Skeletal muscle cell (primary cell): ENCODE results near the gene MATN1.

Experiments used
- DNase-seq: peaks from one replicate; pipeline ENCODE4 v3.0.0-alpha.2; 2010; ENCODE audit warnings: low read depth
- H3K4me3 ChIP-seq: 2 replicates; pipeline ENCODE4 v1.5.1; 2011; ENCODE audit warnings: low read depth, mild to moderate bottlenecking, control low read depth, low read length, moderate library complexity

MATN1 gene

GRCh38 chr1:30734580-30734979 lies 11.2 kb upstream of the MATN1 start:
- no peak overlapping the region for H3K4me3 ChIP-seq
- no peak for DNase-seq

- DNase-seq = no peak
- no peak overlapping the region for H3K4me3 ChIP-seq
These were observed 10.7 kb upstream of the MATN1 start for GRCh38 chr1:30734106-30734505.

GRCh38 chr1:30733493-30733892 lies 10.1 kb upstream of the MATN1 start:
- H3K4me3 ChIP-seq = no peak overlapping the region
- no peak for DNase-seq

GRCh38 chr1:30732277-30732996 lies 9.1 kb upstream of the MATN1 start:
- H3K4me3 ChIP-seq = no peak overlapping the region
- peak; percentile 52 for DNase-seq

GRCh38 chr1:30731806-30732276 lies 8.5 kb upstream of the MATN1 start:
- DNase-seq = no peak
- no peak overlapping the region for H3K4me3 ChIP-seq

GRCh38 chr1:30731109-30731805 lies 7.9 kb upstream of the MATN1 start:
- no peak for DNase-seq
- no peak overlapping the region for H3K4me3 ChIP-seq

GRCh38 chr1:30730346-30731108 lies 7.1 kb upstream of the MATN1 start:
- DNase-seq = no peak

GRCh38 chr1:30729901-30730300 lies 6.5 kb upstream of the MATN1 start:
- H3K4me3 ChIP-seq = no peak overlapping the region
- no peak for DNase-seq

More at GRCh38 chr1:30730346-30731108, 7.1 kb upstream of the MATN1 start:
- no peak overlapping the region for H3K4me3 ChIP-seq

GRCh38 chr1:30728832-30729638 lies 5.7 kb upstream of the MATN1 start:
- DNase-seq = no peak
- H3K4me3 ChIP-seq = no peak overlapping the region

GRCh38 chr1:30728340-30728739 lies 5.0 kb upstream of the MATN1 start:
- no peak for DNase-seq
- no peak overlapping the region for H3K4me3 ChIP-seq

GRCh38 chr1:30727824-30728223 lies 4.4 kb upstream of the MATN1 start:
- no peak for DNase-seq
- H3K4me3 ChIP-seq = no peak overlapping the region

GRCh38 chr1:30726773-30727684 lies 3.6 kb upstream of the MATN1 start:
- DNase-seq = no peak

GRCh38 chr1:30726236-30726635 lies 2.9 kb upstream of the MATN1 start:
- DNase-seq = no peak
- no peak overlapping the region for H3K4me3 ChIP-seq

More at GRCh38 chr1:30726773-30727684, 3.6 kb upstream of the MATN1 start:
- no peak overlapping the region for H3K4me3 ChIP-seq

GRCh38 chr1:30725450-30726095 lies 2.2 kb upstream of the MATN1 start:
- DNase-seq = no peak
- H3K4me3 ChIP-seq = no peak overlapping the region

- H3K4me3 ChIP-seq = no peak overlapping the region
- no peak for DNase-seq
These were observed 1.5 kb upstream of the MATN1 start for GRCh38 chr1:30724655-30725421.

- DNase-seq = no peak
- H3K4me3 ChIP-seq = no peak overlapping the region
These were observed 790 bp upstream of the MATN1 start for GRCh38 chr1:30724175-30724574.

- no peak for DNase-seq
- no peak overlapping the region for H3K4me3 ChIP-seq
These were observed 1.4 kb downstream of the MATN1 start for GRCh38 chr1:30721812-30722537.
